CD4-positive, CD25-positive, alpha-beta regulatory T cell (primary cell): ENCODE measurements around the gene RAVER1. TPM values are rescaled to one million over a fixed set of nuclear protein-coding genes. Genes with fewer than 3 reads are reported as not detected.
"Not testable (repeated sequence)": the region's sequence is repeated elsewhere in the genome, so short reads cannot be mapped to it uniquely, and the experiment has no call there.

Source experiments
- ATAC-seq, 2 donors: fragments of 150-1000 bp; cut with Tn5 transposase; one replicate each; pipeline ENCODE4 v1.10.0; 2021; ENCODE audit warnings: low read depth in 2 of 2, moderate number of reproducible peaks in 2 of 2, moderate library complexity in 1 of 2
- DNase-seq, 3 donors: peaks; one replicate each; pipeline versions ENCODE4 v3.0.0 to v3.0.0-alpha.2; 2012 to 2022; ENCODE audit warnings: mixed read lengths in 1 of 3
- H3K27ac ChIP-seq: one replicate; pipeline ENCODE4 v1.7.0; 2013; ENCODE audit warnings: mild to moderate bottlenecking, low read length; ENCODE audit not compliant: insufficient read depth, poor library complexity, severe bottlenecking
- H3K27me3 ChIP-seq: one replicate; pipeline ENCODE4 v1.7.0; 2013; ENCODE audit warnings: low read length; ENCODE audit not compliant: control insufficient read depth, insufficient read depth
- H3K36me3 ChIP-seq: one replicate; pipeline ENCODE4 v1.7.0; 2013; ENCODE audit warnings: mild to moderate bottlenecking, low read length, moderate library complexity; ENCODE audit not compliant: control insufficient read depth, insufficient read depth
- H3K4me1 ChIP-seq: 2 replicates; pipeline ENCODE4 v1.7.0; 2013; ENCODE audit warnings: mild to moderate bottlenecking, low read length; ENCODE audit not compliant: insufficient read depth, control insufficient read depth, poor library complexity, severe bottlenecking
- H3K4me3 ChIP-seq: one replicate; pipeline ENCODE4 v1.7.0; 2013; ENCODE audit warnings: low read depth, mild to moderate bottlenecking, low read length, moderate library complexity
- H3K9me3 ChIP-seq, 2 experiments: 1 replicate in 1 of 2; 2 replicates in 1 of 2; pipeline ENCODE4 v1.7.0; 2013; ENCODE audit warnings: low read length in 2 of 2, mild to moderate bottlenecking in 1 of 2, moderate library complexity in 1 of 2; ENCODE audit not compliant: control insufficient read depth in 2 of 2
- H3K27ac Mint-ChIP-seq, 3 donors: one replicate each; pipeline ENCODE4 v1.8.0; 2020 to 2022; ENCODE audit warnings: mild to moderate bottlenecking in 3 of 3, mixed read lengths in 3 of 3, moderate library complexity in 2 of 3
- H3K27me3 Mint-ChIP-seq: one replicate; pipeline ENCODE4 v1.8.0; 2022; ENCODE audit warnings: mild to moderate bottlenecking, mixed read lengths
- H3K36me3 Mint-ChIP-seq: one replicate; pipeline ENCODE4 v1.8.0; 2020; ENCODE audit warnings: mixed read lengths
- H3K4me1 Mint-ChIP-seq, 4 donors: one replicate each; pipeline ENCODE4 v1.8.0; 2020 to 2022; ENCODE audit warnings: mixed read lengths in 4 of 4, mild to moderate bottlenecking in 1 of 4
- H3K4me3 Mint-ChIP-seq, 4 donors: one replicate each; pipeline ENCODE4 v1.8.0; 2020 to 2022; ENCODE audit warnings: mild to moderate bottlenecking in 4 of 4, mixed read lengths in 4 of 4, moderate library complexity in 3 of 4
- H3K9me3 Mint-ChIP-seq, 7 donors: one replicate each; pipeline ENCODE4 v1.8.0; 2020 to 2022; ENCODE audit warnings: mixed read lengths in 7 of 7, mild to moderate bottlenecking in 3 of 7, moderate library complexity in 2 of 7
- polyA plus RNA-seq, 4 donors: library from polyadenylated mRNA; unstranded; fragments of 300-500 nt; fragmentation: Illumina TruSeq; gene quantifications; one replicate each; pipeline ENCODE4 v1.2.3, GENCODE V29; 2021
- total RNA-seq: library from RNA; stranded (reverse); gene quantifications from one replicate; pipeline ENCODE4 v1.2.3, GENCODE V29; 2022

Gene RAVER1
- total and polyA plus RNA-seq, 5 donors from 2014 or later: 10.6 to 39.0 (median 10.8) TPM

DNA sequence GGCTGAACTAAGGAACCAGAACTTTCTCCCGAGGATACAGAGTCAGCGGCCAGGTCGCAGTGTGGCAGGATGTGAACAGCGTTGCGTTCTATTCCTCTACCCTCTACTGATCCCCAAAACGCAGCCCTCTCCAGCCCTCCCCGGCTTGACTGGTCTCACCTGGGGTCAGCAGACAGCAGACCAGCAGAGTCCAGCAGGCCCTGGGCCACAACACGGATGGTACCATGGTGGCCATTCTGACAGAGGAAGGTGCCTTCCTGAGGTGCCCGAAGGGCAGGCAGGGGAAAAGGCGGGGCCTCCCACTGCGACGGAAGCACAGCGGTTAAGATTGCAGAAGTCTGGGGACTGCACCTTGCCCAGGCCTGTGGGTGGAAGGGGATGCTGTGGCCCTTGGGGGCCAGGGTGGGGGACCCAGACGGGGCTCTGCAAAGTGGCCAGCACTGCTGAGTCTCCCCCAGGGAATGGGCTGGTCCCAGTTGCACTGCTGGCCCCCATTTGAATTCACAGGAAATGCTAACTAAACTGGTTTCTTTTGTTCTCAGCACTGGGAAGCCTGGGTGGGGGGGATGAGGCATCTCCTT lies 6.1 kb upstream of the RAVER1 start, which contains the start of gene ICAM3:
TSS of gene ICAM3 (minus strand) at position 245 of the 581 bp plus-strand sequence. CDS start at position 235, 10 bp downstream.
- H3K36me3 Mint-ChIP-seq: no peaks in the 10 kb centered on the region
- Histone ChIP-seq H3K27me3 (no peaks in the 10 kb centered on the region), H3K27ac (peak within 1 kb of the TSS; percentile 76), H3K36me3 (peaks cover 13% of the 10 kb centered on the region), H3K4me3 (peak within 1 kb of the TSS; percentile 98), H3K9me3 (no peaks in the 10 kb centered on the region), H3K4me1 (peaks cover 22% of the 10 kb centered on the region)
- H3K4me3 Mint-ChIP-seq: peak within 1 kb of the TSS; percentile 97 to 98 (median 98)
- H3K4me1 Mint-ChIP-seq: peaks cover 0 to 47% (median 24%) of the 10 kb centered on the region in 4 donors
- H3K27ac Mint-ChIP-seq: peak within 1 kb of the TSS; percentile 97 to 98 (median 98)
- DNase-seq (peak; percentile 35 to 82 (median 61)), ATAC-seq (peak; percentile 92)
- no peaks in the 10 kb centered on the region for H3K27me3 Mint-ChIP-seq
- no peaks in the 10 kb centered on the region for H3K9me3 Mint-ChIP-seq

DNA sequence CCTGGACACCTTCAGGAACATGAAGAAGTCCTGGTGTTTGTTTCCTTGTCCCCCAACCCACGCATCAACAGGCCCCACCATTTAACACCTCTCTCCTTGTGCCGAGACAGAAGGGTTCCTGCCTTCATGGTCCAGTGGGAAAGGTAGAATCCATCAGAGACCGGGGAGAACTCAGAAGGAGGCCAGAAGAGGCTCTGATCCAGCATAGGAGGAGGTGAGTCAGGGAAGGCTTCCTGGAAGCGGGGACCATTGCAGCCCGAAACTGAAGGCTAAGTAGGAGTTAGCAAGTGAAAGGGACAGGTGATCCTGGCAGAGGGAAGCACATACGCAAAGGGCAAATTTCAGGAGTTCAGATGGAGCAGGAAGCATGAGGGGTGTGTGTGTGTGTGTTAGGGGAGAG lies 5.6 kb upstream of the RAVER1 start:
- ATAC-seq (no peak), DNase-seq (no peak)
- Histone ChIP-seq H3K4me3 (peak overlapping the region; percentile 98), H3K27me3 (no peaks in the 10 kb centered on the region), H3K36me3 (peaks cover 13% of the 10 kb centered on the region), H3K27ac (peak overlapping the region; percentile 76), H3K9me3 (no peaks in the 10 kb centered on the region), H3K4me1 (peaks cover 27% of the 10 kb centered on the region)
- H3K4me1 Mint-ChIP-seq: peaks cover 0 to 51% (median 24%) of the 10 kb centered on the region in 4 donors
- H3K36me3 Mint-ChIP-seq: no peaks in the 10 kb centered on the region
- no peaks in the 10 kb centered on the region for H3K9me3 Mint-ChIP-seq
- H3K4me3 Mint-ChIP-seq: peak overlapping the region; percentile 97 to 98 (median 98)
- no peaks in the 10 kb centered on the region for H3K27me3 Mint-ChIP-seq
- H3K27ac Mint-ChIP-seq: peak overlapping the region; percentile 97 to 98 (median 98)

DNA sequence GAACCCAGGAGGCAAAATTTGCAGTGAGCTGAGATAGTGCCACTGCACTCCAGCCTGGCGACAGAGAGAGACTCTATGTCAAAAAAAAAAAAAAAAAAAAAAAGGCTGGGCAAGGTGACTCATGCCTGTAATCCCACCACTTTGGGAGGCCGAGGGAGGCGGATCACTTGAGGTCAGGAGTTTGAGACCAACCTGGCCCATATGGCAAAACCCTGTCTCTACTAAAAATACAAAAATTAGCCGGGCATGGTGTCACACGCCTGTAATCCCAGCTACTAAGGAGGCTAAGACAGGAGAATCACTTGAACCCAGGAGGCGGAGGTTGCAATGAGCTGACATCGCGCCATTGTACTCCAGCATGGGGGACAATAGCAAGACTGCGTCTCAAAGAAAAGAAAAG lies 3.4 kb upstream of the RAVER1 start:
- peak overlapping the region in 2 of 3 donors; percentile 55 to 79 for H3K27ac Mint-ChIP-seq
- peaks cover 0 to 71% (median 39%) of the 10 kb centered on the region in 4 donors for H3K4me1 Mint-ChIP-seq
- H3K27me3 ChIP-seq, H3K27me3 Mint-ChIP-seq, ATAC-seq, H3K36me3 Mint-ChIP-seq, H3K4me3 ChIP-seq, H3K9me3 Mint-ChIP-seq, DNase-seq, H3K9me3 ChIP-seq, H3K27ac ChIP-seq: not testable (repeated sequence)
- Histone ChIP-seq H3K4me1 (peaks cover 44% of the 10 kb centered on the region), H3K36me3 (peaks cover 13% of the 10 kb centered on the region)
- peak overlapping the region in 3 of 4 donors; percentile 21 to 61 (median 55) for H3K4me3 Mint-ChIP-seq

DNA sequence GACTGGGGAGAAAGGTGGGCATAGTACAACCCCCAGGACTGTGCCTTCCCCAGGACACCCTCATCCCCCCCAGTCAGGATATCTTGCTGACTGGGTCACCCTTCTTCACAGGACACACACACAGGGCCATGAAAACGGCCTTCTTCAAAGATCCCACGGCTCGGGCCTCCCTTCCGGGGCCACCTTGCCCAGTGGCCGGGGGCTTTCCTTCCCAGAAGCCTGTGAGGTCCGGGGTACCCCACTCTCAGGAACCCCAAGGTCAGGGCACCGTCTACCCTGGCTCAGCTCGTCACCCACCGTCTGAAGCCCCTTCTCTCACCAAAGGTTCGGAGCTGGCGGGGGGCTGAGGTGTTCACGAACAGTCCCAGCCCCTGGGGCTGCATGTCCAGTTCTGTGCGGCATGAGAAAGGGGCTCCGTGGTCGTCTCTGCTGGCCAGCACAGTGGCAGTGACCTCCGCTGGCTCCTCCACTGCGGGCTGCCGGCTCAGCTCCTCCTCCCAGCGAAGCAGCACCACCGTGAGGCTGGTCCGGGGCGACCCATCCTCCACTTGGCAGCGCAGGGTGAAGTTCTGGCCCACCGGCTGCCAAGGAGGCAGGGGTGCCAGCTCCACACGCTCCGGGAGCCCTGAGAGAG lies 2.1 kb upstream of the RAVER1 start:
- H3K4me1 Mint-ChIP-seq: peaks cover 0 to 70% (median 40%) of the 10 kb centered on the region in 4 donors

GRCh38 chr19:10334588-10335351 lies 1.4 kb upstream of the RAVER1 start:
- Histone ChIP-seq H3K27ac (no peak overlapping the region), H3K9me3 (no peaks in the 10 kb centered on the region), H3K4me3 (no peak overlapping the region), H3K4me1 (peaks cover 39% of the 10 kb centered on the region), H3K27me3 (no peaks in the 10 kb centered on the region), H3K36me3 (peaks cover 22% of the 10 kb centered on the region)
- H3K36me3 Mint-ChIP-seq: peaks cover 8% of the 10 kb centered on the region
- H3K4me3 Mint-ChIP-seq: peak overlapping the region; percentile 15 to 95 (median 50)
- no peaks in the 10 kb centered on the region for H3K27me3 Mint-ChIP-seq
- no peaks in the 10 kb centered on the region for H3K9me3 Mint-ChIP-seq
- peaks cover 0 to 67% (median 36%) of the 10 kb centered on the region in 4 donors for H3K4me1 Mint-ChIP-seq
- no peak for ATAC-seq
- peak in 1 of 3 donors; percentile 38 for DNase-seq
- peak overlapping the region in 2 of 3 donors; percentile 36 to 83 for H3K27ac Mint-ChIP-seq

More for the DNA sequence above, 2.1 kb upstream of the RAVER1 start:
- Histone ChIP-seq H3K36me3 (peaks cover 15% of the 10 kb centered on the region), H3K9me3 (no peaks in the 10 kb centered on the region), H3K27me3 (no peaks in the 10 kb centered on the region), H3K4me3 (no peak overlapping the region), H3K4me1 (peaks cover 46% of the 10 kb centered on the region), H3K27ac (no peak overlapping the region)
- H3K9me3 Mint-ChIP-seq: no peaks in the 10 kb centered on the region
- DNase-seq: no peak
- peaks cover 4% of the 10 kb centered on the region for H3K36me3 Mint-ChIP-seq
- H3K4me3 Mint-ChIP-seq: peak overlapping the region in 2 of 4 donors; percentile 61 to 64
- no peak overlapping the region for H3K27ac Mint-ChIP-seq
- ATAC-seq: no peak
- no peaks in the 10 kb centered on the region for H3K27me3 Mint-ChIP-seq

DNA sequence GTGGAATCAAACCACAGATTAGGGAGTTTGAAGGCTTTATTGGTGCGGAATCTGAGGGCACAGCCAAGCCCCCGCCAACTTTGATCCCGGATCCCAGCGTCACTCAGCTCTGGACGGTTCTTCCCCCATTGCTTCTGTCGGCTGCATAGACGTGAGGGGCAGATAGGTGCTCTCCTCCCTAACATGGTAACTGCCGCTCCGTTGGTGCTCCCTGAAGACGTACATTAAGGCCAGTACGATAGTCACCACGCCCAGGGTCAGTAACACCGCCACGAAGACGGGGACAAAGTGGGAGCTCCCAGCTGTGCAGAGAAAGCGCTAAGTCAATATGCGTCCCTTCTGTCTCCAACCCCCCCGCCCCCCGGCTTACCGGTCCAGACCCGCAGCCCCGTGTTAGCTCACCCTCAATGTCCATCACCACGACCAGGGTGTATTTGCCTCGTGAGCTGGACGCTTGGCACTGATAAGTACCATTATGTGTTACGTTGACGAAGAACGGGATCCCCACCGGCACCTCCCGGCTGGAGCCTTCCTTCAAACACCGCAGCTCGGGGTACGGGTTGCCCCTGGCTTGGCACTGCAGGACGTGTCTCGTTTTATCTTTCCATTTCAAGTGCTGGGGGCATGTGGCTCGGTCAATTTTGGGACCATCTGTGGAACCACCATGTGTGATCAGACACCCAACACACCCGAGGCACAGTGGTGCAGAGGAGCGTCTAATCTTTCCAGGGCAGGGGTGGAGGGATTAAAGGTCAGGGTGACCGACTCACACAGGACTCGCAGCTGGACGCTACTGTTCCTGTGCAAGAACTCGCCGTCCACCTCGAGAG lies 644 bp upstream of the RAVER1 start:
- ATAC-seq (no peak), DNase-seq (no peak)
- Mint-ChIP-seq H3K27me3 (no peaks in the 10 kb centered on the region), H3K4me3 (peak overlapping the region; percentile 94 to 99 (median 96)), H3K27ac (peak overlapping the region; percentile 20 to 97 (median 91)), H3K9me3 (no peaks in the 10 kb centered on the region), H3K4me1 (peaks cover 0 to 61% (median 31%) of the 10 kb centered on the region in 4 donors), H3K36me3 (peaks cover 13% of the 10 kb centered on the region)
- H3K36me3 ChIP-seq: peaks cover 28% of the 10 kb centered on the region
- peak overlapping the region; percentile 95 for H3K27ac ChIP-seq
- H3K9me3 ChIP-seq: no peaks in the 10 kb centered on the region
- peak overlapping the region; percentile 75 for H3K4me3 ChIP-seq
- no peaks in the 10 kb centered on the region for H3K27me3 ChIP-seq
- H3K4me1 ChIP-seq: peaks cover 33% of the 10 kb centered on the region
